Skeletal muscle tissue (tissue), 4 donors: ENCODE data around the gene MRPL38. TPM values are rescaled to one million over a fixed set of nuclear protein-coding genes. Genes with fewer than 3 reads are reported as not detected.

Experiments used
- H3K27ac ChIP-seq: one replicate; pipeline ENCODE4 v1.7.0; 2013; ENCODE audit warnings: mild to moderate bottlenecking, low read depth, low read length, inconsistent platforms
- H3K27me3 ChIP-seq, 3 donors: one replicate each; pipeline ENCODE4 v1.7.0; 2013; ENCODE audit warnings: low read length in 3 of 3; ENCODE audit not compliant: control insufficient read depth in 3 of 3, insufficient read depth in 3 of 3
- H3K36me3 ChIP-seq, 3 donors: one replicate each; pipeline ENCODE4 v1.7.0; 2013; ENCODE audit warnings: low read length in 3 of 3; ENCODE audit not compliant: control insufficient read depth in 3 of 3, insufficient read depth in 3 of 3
- H3K4me1 ChIP-seq, 3 donors: one replicate each; pipeline ENCODE4 v1.7.0; 2013; ENCODE audit warnings: low read length in 3 of 3, mild to moderate bottlenecking in 3 of 3; ENCODE audit not compliant: control insufficient read depth in 3 of 3, insufficient read depth in 3 of 3
- H3K4me3 ChIP-seq, 3 donors: one replicate each; pipeline ENCODE4 v1.7.0; 2013; ENCODE audit warnings: low read length in 3 of 3
- H3K9ac ChIP-seq, 3 donors: one replicate each; pipeline ENCODE4 v1.7.0; 2013; ENCODE audit warnings: low read length in 3 of 3, mild to moderate bottlenecking in 3 of 3, moderate library complexity in 2 of 3, low read depth in 1 of 3
- H3K9me3 ChIP-seq, 3 donors: one replicate each; pipeline ENCODE4 v1.7.0; 2013; ENCODE audit warnings: low read length in 3 of 3; ENCODE audit not compliant: control insufficient read depth in 3 of 3
- total RNA-seq: library from RNA; depleted of rRNA; stranded (reverse); fragments of >200 nt; gene quantifications from one replicate; pipeline ENCODE4 v1.2.3, GENCODE V29; 2014
- donor health status: Osteomylitis.

The MRPL38 gene
- total RNA-seq, 1 donor from 2014 or later: 32.9 TPM

GRCh38 chr17:75921596-75921995, 16.9 kb upstream of the MRPL38 start:
- H3K9ac ChIP-seq: no peak overlapping the region
- no peak overlapping the region for H3K4me3 ChIP-seq
- no peaks in the 10 kb centered on the region for H3K9me3 ChIP-seq
- H3K36me3 ChIP-seq: peaks cover 11 to 18% (median 12%) of the 10 kb centered on the region in 3 donors
- no peak overlapping the region for H3K27ac ChIP-seq
- no peaks in the 10 kb centered on the region for H3K4me1 ChIP-seq
- no peaks in the 10 kb centered on the region for H3K27me3 ChIP-seq

DNA sequence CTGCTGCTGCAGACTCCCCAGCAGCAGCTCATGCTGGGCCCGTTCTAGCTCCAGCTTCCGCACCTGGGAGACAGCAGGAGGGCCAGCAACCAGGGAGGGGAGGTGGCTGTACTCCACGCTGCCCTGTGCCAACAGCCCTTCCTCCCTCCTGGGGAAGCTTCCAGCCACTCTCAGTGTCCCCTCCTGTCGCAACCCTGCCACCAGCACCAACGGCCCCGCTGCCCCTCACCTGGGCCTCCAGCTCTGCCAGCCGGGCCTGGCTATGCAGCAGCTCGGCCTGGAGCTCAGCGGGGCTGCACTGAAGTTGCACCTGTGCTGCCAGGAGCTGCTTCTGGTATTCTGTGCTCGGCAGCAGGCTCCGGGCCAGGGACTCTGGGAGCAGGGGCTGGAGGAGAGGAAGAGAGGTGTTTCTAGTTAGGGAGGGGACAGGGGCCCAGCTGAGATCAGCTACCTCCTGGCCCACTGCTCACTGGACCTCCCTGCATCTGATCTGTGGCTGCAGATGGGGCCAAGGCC, 15.4 kb upstream of the MRPL38 start:
- H3K27ac ChIP-seq: no peak overlapping the region
- no peak overlapping the region for H3K4me3 ChIP-seq
- H3K36me3 ChIP-seq: peaks cover 8 to 9% (median 9%) of the 10 kb centered on the region in 3 donors

GRCh38 chr17:75919611-75920010, 14.9 kb upstream of the MRPL38 start:
- Histone ChIP-seq H3K4me1 (no peaks in the 10 kb centered on the region), H3K9ac (no peak overlapping the region), H3K27ac (no peak overlapping the region), H3K27me3 (no peaks in the 10 kb centered on the region), H3K4me3 (no peak overlapping the region), H3K9me3 (no peaks in the 10 kb centered on the region), H3K36me3 (peaks cover 9 to 11% (median 10%) of the 10 kb centered on the region in 3 donors)

More for the DNA sequence above, 15.4 kb upstream of the MRPL38 start:
- H3K4me1 ChIP-seq: no peaks in the 10 kb centered on the region
- H3K9me3 ChIP-seq: no peaks in the 10 kb centered on the region
- H3K9ac ChIP-seq: no peak overlapping the region
- H3K27me3 ChIP-seq: no peaks in the 10 kb centered on the region

DNA sequence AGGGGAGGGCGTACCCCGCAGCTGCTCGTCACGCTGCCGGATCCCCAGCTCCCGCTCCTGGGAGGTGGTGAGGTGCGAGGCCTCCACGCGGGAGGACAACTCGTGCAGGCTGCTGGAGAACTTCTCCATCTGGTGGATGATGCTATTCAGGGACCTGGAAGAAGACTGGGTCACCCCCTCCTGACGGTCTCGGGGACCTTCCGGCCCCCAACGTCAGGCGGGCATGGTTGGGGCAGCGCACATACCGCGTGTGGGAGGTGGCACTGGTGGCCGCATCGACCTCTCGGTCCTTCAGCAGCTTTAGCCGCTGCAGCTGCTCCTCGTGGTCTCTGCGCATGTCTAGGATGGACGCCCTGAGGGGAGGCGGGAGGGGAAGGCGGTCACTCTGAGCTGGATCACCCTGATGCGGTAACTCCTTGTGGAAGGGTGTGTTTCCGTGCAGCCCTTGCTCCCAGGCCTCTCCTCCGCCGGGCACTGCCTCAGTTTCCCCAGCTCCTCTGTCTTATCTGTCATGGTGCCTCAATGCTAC, 13.3 kb upstream of the MRPL38 start:
- H3K36me3 ChIP-seq: peaks cover 6 to 12% (median 10%) of the 10 kb centered on the region in 3 donors

DNA sequence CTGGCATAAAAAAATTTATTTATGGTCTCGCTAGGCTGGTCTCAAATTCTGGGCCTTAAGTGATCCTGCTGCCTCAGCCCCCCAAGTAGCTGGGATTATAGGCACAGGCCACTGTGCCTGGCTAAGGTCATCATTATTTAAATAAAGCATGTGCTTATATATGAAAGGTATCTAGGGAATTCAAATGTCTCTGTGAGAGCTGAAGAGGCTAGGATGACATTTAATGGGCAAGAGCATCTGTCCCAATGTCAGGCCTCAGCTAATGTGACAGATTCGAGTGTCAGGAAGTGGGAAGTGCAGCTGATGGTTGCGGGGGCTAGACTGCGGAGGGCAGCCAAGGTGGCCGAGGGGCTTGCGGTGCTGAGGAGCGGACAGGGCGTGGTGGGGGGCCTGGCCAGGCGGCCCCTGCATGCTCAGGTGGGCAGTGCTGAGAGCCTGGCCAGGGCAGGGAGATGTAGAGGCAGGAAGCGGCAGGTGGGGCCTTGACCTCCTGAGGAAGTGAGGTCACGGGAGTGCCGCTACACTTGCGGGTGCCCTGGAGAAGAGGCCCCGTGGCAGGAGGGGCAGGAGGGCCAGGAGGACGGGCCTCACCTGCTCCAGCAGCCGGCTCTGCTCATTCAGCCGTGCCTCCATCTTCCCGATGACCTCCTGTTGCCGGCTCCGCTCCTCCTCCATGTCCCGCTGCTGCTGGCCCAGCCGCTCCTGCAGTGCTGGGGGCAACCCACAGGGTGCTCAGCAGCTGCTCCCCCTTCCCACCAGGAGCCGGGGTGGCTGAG, 12.6 kb upstream of the MRPL38 start:
- Histone ChIP-seq H3K27me3 (no peaks in the 10 kb centered on the region), H3K9me3 (no peaks in the 10 kb centered on the region), H3K4me3 (no peak overlapping the region), H3K4me1 (no peaks in the 10 kb centered on the region), H3K9ac (no peak overlapping the region), H3K36me3 (peaks cover 3 to 12% (median 10%) of the 10 kb centered on the region in 3 donors), H3K27ac (no peak overlapping the region)

More for the DNA sequence above, 13.3 kb upstream of the MRPL38 start:
- no peaks in the 10 kb centered on the region for H3K4me1 ChIP-seq
- no peak overlapping the region for H3K4me3 ChIP-seq
- H3K27me3 ChIP-seq: no peaks in the 10 kb centered on the region
- H3K9me3 ChIP-seq: no peaks in the 10 kb centered on the region
- H3K27ac ChIP-seq: no peak overlapping the region
- H3K9ac ChIP-seq: no peak overlapping the region

GRCh38 chr17:75915268-75915667, 10.6 kb upstream of the MRPL38 start:
- no peaks in the 10 kb centered on the region for H3K4me1 ChIP-seq
- no peak overlapping the region for H3K27ac ChIP-seq
- no peaks in the 10 kb centered on the region for H3K27me3 ChIP-seq
- no peak overlapping the region for H3K4me3 ChIP-seq
- no peak overlapping the region for H3K9ac ChIP-seq
- peaks cover 3 to 14% (median 4%) of the 10 kb centered on the region in 3 donors for H3K36me3 ChIP-seq
- no peaks in the 10 kb centered on the region for H3K9me3 ChIP-seq

- H3K36me3 ChIP-seq: peaks cover 3 to 14% (median 4%) of the 10 kb centered on the region in 3 donors
- no peaks in the 10 kb centered on the region for H3K9me3 ChIP-seq
- no peak overlapping the region for H3K27ac ChIP-seq
- no peaks in the 10 kb centered on the region for H3K27me3 ChIP-seq
- no peaks in the 10 kb centered on the region for H3K4me1 ChIP-seq
- H3K4me3 ChIP-seq: no peak overlapping the region
- no peak overlapping the region for H3K9ac ChIP-seq
Measured at GRCh38 chr17:75914643-75915267, 10.1 kb upstream of the MRPL38 start.

DNA sequence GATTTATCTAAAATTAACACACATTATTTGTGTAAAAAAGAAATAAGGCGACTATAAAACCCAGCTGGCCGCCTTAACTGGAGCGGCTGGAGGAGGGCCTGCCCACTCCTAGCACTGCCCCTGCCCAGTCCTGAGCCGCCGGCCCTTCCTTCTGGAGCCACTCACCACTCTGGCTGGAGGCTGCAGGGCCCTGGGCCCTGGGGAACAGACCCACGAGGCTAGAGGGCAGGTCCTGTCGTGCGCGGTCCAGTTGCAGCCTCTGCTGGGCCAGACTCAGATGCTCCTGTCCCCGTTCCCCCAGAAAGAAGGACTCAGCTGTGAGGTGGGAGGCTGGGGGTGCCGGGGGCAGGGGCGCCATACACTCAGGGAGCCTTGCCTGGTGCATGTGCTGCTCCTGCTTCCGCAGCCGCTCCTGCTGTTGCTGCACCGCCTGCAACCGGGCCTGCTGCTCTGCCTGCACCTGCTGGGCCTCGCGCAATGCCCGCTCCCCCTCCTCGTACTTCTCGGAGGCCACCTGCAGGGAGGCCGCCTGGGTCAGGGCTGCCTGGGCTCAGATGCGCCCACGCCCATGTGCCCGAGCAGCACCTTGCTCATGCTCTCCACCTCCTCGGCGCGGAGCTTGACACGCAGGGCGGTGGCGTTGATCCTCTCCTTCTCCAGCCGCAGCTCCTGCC, 9.0 kb upstream of the MRPL38 start:
- H3K36me3 ChIP-seq: peaks cover 3 to 12% (median 4%) of the 10 kb centered on the region in 3 donors
- no peaks in the 10 kb centered on the region for H3K4me1 ChIP-seq

DNA sequence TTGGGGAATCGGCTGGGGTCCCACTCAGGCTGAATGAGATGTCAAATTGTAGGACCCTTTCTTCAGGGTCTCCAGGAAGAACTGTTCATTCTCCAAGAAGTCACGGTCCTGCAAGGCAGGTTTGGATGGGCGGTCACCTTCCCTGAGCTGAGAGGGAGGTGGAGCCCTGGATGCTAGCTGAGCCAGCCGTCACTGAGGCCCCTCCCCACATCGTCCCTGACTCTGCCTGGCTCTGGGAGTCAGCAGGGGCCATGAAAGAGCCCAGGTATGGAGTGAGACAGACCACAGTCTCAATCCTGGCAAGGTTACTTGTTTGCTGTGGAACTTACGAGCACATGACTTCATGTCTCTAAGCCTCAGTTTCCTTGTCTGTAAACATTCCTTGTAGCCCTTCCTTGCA, 6.0 kb upstream of the MRPL38 start:
- H3K9me3 ChIP-seq: no peaks in the 10 kb centered on the region
- no peaks in the 10 kb centered on the region for H3K4me1 ChIP-seq
- no peak overlapping the region for H3K27ac ChIP-seq
- H3K9ac ChIP-seq: no peak overlapping the region
- no peaks in the 10 kb centered on the region for H3K27me3 ChIP-seq
- H3K4me3 ChIP-seq: no peak overlapping the region
- peaks cover 0 to 12% (median 4%) of the 10 kb centered on the region in 3 donors for H3K36me3 ChIP-seq

More for the DNA sequence above, 9.0 kb upstream of the MRPL38 start:
- Histone ChIP-seq H3K27me3 (no peaks in the 10 kb centered on the region), H3K9me3 (no peaks in the 10 kb centered on the region), H3K9ac (no peak overlapping the region), H3K27ac (no peak overlapping the region), H3K4me3 (no peak overlapping the region)
